Choroid plexus epithelial cell (primary cell): Measurements from ENCODE around the gene TMEM9.

ENCODE experiments used
- DNase-seq: peaks from one replicate; pipeline ENCODE4 v3.0.0-alpha.2; 2010; ENCODE audit warnings: low read depth
- H3K4me3 ChIP-seq: 2 replicates; pipeline ENCODE4 v1.5.1; 2011; ENCODE audit warnings: low read depth, mild to moderate bottlenecking, control low read depth, low read length, moderate library complexity
- CTCF ChIP-seq: conservative IDR thresholded peaks from 2 replicates; pipeline ENCODE4 v1.5.1; 2011; ENCODE audit warnings: low read depth, mild to moderate bottlenecking, control low read depth, inconsistent platforms, low read length, moderate library complexity

The TMEM9 gene

GRCh38 chr1:201142849-201143725, 11.2 kb downstream of the TMEM9 start:
- no peak for TF ChIP-seq CTCF
- DNase-seq = no peak

DNA sequence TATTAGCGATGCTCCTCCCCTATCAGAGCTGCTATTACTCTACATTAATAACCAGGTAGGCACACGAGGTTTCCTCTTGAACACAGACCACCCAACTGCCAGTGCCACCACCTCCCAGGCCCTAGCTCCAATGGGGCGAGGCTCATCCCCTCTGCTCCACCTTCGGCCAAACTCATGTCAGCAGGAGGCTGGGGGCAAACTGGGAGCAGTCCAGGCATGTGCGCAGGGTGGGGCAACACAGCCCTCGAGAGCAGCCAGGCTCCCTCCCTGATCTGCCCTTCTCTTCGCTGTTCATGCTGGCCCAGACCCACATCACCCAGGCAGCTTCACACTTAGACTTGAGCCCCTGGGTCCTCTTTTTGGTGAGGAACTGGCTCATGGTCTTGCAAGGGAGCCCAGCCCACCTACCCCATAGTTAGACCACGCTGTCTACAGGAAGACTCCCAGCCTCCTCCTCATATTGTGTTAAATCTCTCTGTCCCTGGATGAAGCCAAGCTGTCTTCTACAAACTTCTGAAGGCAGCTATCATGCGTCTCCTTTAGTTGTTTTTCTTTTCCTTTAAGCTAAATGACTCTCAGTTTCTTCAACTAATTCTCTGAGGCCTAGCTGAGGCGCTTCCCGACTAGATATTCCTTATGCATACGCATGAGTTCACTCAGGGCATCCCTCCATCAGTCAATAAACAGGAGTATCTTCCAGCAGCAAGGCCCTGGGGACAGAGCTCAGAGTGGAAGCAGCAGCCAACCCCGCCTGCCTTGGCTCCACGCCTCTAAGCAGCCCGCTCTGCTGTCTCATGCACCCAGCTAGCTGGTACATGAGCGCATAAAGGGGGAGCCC, 12.0 kb downstream of the TMEM9 start:
- no peak overlapping the region for H3K4me3 ChIP-seq
- no peak for DNase-seq
- TF ChIP-seq CTCF = no peak

More at GRCh38 chr1:201142849-201143725, 11.2 kb downstream of the TMEM9 start:
- no peak overlapping the region for H3K4me3 ChIP-seq

DNA sequence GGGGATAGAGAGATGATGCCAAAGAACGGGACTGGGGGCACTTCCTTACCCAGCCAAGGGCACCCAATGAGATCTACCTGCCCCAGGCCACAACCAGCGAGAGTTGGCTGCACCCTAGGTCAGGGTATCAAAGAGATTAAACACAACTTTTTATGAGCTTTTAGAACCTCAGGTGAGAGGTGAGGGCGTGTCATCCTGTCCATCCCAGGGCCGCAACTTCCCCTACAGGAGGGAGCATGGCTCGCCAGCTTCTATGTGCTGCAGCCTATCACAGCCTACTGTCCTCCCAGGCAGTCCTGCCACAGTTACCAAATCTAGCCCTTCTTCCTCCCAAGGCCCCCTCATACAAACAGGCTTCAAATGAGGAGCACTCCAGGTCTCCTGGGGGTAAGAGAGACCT, 12.9 kb downstream of the TMEM9 start:
- no peak for DNase-seq
- TF ChIP-seq CTCF = no peak
- H3K4me3 ChIP-seq = no peak overlapping the region

DNA sequence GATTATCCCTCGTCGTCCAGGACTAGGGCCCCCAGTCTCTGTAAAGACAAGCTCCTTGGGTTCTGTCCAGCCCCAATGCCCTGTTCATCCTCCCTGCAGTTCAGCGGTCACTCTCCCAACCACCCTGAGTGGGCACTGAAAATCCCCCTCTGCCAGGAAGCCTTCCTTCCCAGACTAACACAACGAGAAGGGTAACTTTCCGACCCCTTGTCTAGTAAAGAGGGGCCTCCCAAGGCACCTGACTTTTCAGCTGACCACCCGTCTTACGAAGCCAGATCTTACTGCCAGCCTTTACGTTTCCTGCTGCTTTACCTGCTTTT, 13.4 kb downstream of the TMEM9 start:
- TF ChIP-seq CTCF = no peak
- no peak overlapping the region for H3K4me3 ChIP-seq
- DNase-seq = no peak

DNA sequence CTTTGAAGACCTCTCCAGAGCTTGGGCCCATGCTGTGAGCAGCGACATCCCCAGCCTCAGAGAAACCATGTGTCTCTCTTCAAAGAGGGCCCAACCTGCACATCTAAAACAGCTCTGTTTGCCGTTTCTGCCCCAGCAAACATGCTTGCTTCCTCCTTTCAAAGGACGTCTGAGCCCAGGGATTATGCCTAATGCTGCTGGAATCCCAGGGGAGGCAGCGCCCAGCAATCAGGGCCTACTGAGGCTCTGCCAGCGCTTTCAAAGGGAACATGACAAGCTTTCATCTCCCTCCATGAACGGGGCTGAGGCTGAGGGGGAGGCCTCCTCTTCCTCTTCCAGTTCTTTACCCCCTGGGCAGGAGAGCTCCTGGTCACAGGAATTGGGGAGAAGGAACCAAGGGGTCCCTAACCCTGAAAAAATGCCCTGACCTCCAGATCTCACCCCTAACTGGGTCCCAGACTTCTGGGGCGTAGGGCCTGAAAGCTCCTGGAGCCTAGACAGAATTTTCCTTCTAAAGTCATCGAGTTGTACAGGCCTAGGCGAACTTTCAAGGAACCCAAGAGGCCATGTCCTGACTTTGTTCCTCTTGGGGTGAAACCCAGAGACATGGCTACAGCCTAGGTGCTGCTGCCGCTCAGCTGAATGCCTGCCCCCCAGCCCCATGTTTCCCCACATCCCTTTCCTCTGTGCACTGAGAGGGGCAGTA, 13.9 kb downstream of the TMEM9 start:
- no peak for TF ChIP-seq CTCF

GRCh38 chr1:201139756-201140155, 14.5 kb downstream of the TMEM9 start:
- DNase-seq = no peak
- TF ChIP-seq CTCF = no peak
- no peak overlapping the region for H3K4me3 ChIP-seq

More for the DNA sequence above, 13.9 kb downstream of the TMEM9 start:
- H3K4me3 ChIP-seq = no peak overlapping the region
- DNase-seq = no peak
